ENCODE data around the gene HS6ST1. TPM values are rescaled to one million over a fixed set of nuclear protein-coding genes. Genes with fewer than 3 reads are reported as not detected.

HS6ST1 gene, protein sequence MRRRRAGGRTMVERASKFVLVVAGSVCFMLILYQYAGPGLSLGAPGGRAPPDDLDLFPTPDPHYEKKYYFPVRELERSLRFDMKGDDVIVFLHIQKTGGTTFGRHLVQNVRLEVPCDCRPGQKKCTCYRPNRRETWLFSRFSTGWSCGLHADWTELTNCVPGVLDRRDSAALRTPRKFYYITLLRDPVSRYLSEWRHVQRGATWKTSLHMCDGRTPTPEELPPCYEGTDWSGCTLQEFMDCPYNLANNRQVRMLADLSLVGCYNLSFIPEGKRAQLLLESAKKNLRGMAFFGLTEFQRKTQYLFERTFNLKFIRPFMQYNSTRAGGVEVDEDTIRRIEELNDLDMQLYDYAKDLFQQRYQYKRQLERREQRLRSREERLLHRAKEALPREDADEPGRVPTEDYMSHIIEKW
- polyA plus RNA-seq (2013, experiment 1 of 4) = 43.1 TPM
- 51.7 TPM for polyA plus RNA-seq (2013, experiment 2 of 4)
- 37.5 TPM for polyA plus RNA-seq (2013, experiment 3 of 4)
- 42.6 TPM for polyA plus RNA-seq (2013, experiment 4 of 4)

DNA sequence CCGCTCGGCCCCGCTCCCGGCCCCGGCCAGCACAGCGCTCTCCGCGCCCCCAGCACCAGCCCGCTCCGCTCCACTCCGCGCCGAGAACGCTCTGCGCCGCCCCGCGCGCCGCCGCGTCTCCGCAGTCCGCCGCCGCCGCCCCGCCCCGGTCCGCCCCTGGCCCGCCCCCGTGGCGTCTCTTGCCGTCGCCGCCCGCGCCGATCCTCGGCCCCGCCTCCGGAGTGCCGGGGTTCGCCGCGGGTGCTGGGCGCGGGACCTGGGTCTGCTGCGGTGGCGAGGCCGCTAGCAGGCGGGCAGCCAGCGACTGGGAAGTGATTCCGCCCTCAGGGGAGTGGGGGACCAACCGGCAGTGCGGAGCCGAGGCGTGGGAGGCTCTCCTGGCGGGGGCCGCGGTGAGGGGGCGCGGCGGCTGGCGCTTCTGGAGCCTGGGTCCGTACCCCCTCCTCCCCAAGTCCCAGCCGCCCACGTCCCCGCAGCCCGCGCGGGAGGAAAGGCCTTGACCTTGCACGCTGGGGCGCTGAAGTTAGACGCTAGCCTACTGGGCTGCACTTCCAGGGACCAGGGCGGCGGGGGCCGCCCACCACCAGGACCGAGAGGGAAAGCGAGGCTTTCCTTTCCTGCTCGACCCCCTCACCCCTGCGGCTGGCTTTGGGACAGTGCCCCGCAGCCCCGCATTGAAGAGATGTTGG is at the start of gene HS6ST1:
Gene HS6ST1 (minus strand): TSS at position 93 of the 689 bp plus-strand sequence. CDS start 305 bp downstream, outside the sequence.
- H3K4me3 ChIP-seq (ENCODE audit: insufficient read depth, low read depth, low read length) = peak within 1 kb of the TSS; percentile 72
- H3K4me1 ChIP-seq (ENCODE audit: control insufficient read depth, insufficient read depth, low read length) = peaks cover 24% of the 10 kb centered on the region
- H3K27ac ChIP-seq (ENCODE audit: insufficient read depth, low read depth, low read length, poor library complexity, severe bottlenecking) = no peak within 1 kb of the TSS
- WGBS, 2 experiments = 1% methylated on average over 84 of the region's 84 CpGs
- no peaks in the 10 kb centered on the region for H3K36me3 ChIP-seq (ENCODE audit: control insufficient read depth, insufficient read depth, low read length)
- H3K9me3 ChIP-seq (ENCODE audit: control insufficient read depth, low read length) = no peaks in the 10 kb centered on the region
- peaks cover 42% of the 10 kb centered on the region for H3K27me3 ChIP-seq (ENCODE audit: control insufficient read depth, insufficient read depth, low read length, poor library complexity, severe bottlenecking)

DNA sequence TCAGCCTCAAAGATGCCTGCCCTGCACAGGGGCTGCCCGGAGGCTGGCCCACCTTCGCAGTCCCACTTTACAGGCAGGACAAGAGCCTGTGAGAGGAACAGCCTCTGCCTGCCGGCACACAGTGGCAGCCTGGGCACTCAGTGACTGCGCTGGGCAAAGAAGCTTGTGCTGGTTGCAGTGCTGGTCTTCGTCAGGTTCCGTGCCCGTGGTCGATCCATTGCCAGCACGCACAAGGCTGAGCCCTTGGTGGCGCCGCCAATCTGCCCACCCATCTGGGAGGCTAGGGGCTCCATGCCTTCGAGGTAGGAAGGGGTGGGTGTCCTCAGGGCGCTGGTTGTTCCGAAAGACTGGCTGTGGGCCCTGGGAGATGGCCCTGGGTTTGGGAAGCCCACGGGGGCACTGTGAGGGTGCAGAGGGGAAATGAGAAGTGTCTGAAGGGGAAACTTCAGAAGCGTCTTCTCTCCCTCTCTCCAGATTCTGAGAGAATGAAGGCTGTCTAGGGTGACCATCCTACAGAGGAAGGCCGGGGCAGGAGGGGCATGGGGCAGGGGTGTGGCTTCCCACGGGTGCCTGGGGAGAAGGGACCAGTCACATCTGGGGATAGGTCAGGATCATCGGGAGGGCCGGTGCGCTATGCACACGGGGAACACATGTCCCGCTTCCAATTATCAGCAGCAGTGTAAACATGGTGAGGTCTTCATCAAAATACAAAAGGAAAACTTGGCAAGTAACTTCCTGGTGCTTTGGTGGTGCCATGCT is 49.1 kb upstream of the HS6ST1 start:
- no peaks in the 10 kb centered on the region for H3K9me3 ChIP-seq (ENCODE audit: control insufficient read depth, low read length)
- H3K4me1 ChIP-seq (ENCODE audit: control insufficient read depth, insufficient read depth, low read length) = peaks cover 51% of the 10 kb centered on the region
- H3K36me3 ChIP-seq (ENCODE audit: control insufficient read depth, insufficient read depth, low read length) = no peaks in the 10 kb centered on the region
- H3K27me3 ChIP-seq (ENCODE audit: control insufficient read depth, insufficient read depth, low read length, poor library complexity, severe bottlenecking) = peaks cover 15% of the 10 kb centered on the region
- WGBS, 2 experiments = 94 to 95% methylated on average over 23 of the region's 23 CpGs
- no peak overlapping the region for H3K4me3 ChIP-seq (ENCODE audit: insufficient read depth, low read depth, low read length)
- H3K27ac ChIP-seq (ENCODE audit: insufficient read depth, low read depth, low read length, poor library complexity, severe bottlenecking) = no peak overlapping the region

DNA sequence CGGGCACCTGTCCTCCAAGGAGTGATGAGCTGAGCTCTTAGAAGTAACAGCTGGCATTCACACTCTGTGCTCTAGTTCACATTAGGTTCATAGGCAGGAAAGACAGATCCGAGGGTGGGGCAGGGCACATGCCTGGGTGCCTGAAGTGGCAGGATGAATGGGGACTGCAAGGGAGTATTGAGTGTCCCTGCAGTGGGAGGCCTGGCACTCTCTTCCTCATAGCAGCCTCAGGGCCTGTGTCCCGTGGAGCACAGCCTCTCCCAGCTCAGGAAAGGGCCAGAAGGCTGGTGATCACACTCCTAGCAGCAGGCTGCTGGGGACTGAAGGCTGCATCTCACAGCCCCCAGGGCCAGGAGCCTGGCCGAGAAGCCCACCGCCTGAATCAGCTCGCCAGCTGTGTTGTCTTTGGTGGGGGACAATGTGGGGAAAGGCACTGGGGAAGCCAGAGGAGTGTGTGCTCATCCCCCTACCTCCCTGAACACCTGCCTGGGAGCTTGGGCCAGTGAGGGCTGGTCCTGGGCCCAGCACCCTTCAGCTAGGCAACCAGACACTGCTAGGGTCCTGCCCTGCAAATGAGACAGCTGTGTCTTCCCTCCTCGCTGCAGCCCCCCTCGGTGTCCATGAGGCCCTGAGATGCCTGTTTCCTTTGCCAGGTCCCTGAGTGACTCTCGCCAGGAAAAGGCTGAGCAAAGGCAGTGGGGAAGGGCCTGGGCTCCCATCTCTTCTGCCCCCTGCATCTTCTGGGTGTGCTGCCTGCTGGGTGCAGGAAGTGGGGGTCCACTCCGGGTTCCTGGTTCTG is 48.2 kb upstream of the HS6ST1 start:
- H3K27ac ChIP-seq (ENCODE audit: insufficient read depth, low read depth, low read length, poor library complexity, severe bottlenecking) = no peak overlapping the region
- H3K9me3 ChIP-seq (ENCODE audit: control insufficient read depth, low read length) = no peaks in the 10 kb centered on the region
- no peaks in the 10 kb centered on the region for H3K36me3 ChIP-seq (ENCODE audit: control insufficient read depth, insufficient read depth, low read length)
- 85% methylated on average over 10 of the region's 10 CpGs for WGBS, 2 experiments
- peaks cover 59% of the 10 kb centered on the region for H3K4me1 ChIP-seq (ENCODE audit: control insufficient read depth, insufficient read depth, low read length)
- H3K4me3 ChIP-seq (ENCODE audit: insufficient read depth, low read depth, low read length) = no peak overlapping the region
- peaks cover 11% of the 10 kb centered on the region for H3K27me3 ChIP-seq (ENCODE audit: control insufficient read depth, insufficient read depth, low read length, poor library complexity, severe bottlenecking)

DNA sequence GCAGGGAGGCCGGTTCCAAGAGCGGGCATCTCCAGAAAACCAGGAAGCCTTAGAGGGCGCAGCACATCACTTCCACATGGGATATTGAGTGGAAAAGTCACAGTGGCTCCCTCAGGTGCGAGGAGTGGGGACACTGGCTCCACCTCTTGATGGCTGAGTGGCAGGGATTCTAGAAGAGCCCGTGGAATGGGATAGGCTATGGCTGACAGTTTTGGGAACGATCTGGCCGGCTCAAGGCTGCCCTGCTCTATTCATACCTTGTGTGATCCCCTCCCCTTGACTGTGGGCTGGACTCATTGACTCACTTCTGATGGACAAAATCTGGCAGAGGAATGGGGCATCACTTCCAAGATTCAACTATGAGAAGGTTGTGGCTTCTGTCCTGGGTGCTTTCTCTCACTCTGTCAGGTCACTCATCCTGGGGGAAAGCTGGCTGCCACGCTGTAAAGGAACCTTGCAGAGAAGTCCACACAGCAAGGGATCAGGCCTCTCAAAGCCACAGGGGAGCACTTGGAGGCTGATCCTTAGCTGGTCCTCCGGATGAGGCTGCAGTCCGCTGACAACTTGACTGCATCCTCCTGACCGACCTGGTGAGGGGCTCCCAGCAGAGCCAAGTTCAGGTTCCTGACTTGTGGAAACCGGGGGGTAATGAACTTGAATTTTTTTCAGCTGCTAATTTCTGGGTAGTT is 46.7 kb upstream of the HS6ST1 start:
- 89 to 90% methylated on average over 12 of the region's 12 CpGs for WGBS, 2 experiments
- Histone ChIP-seq H3K27me3 (ENCODE audit: control insufficient read depth, insufficient read depth, low read length, poor library complexity, severe bottlenecking) (peaks cover 5% of the 10 kb centered on the region), H3K9me3 (ENCODE audit: control insufficient read depth, low read length) (no peaks in the 10 kb centered on the region), H3K36me3 (ENCODE audit: control insufficient read depth, insufficient read depth, low read length) (no peaks in the 10 kb centered on the region), H3K4me3 (ENCODE audit: insufficient read depth, low read depth, low read length) (no peak overlapping the region), H3K4me1 (ENCODE audit: control insufficient read depth, insufficient read depth, low read length) (peaks cover 61% of the 10 kb centered on the region), H3K27ac (ENCODE audit: insufficient read depth, low read depth, low read length, poor library complexity, severe bottlenecking) (no peak overlapping the region)

DNA sequence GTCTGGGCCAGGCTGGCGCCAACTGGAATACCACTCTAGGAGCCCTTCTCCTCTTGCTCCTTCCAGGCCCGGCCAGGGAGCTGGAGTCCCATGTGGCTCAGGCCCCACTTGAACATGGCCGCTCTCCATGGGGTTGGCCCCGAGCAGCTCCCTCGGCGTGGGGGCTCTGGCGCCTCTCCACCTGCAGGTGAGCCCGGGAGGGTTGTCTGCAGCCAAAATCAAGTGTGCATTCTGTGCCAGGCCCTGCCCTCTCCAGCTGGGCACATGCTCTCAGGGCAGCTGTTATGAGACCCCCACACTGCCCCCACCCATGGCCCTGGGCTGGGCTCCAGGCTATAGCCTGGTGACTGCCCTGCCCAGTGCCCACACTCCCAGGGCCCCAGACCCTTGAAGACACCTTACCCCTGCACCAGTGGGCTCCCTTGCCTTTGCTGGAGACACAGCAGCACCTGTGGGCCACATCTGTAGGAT is 45.8 kb upstream of the HS6ST1 start:
- no peaks in the 10 kb centered on the region for H3K9me3 ChIP-seq (ENCODE audit: control insufficient read depth, low read length)
- no peak overlapping the region for H3K4me3 ChIP-seq (ENCODE audit: insufficient read depth, low read depth, low read length)
- no peaks in the 10 kb centered on the region for H3K36me3 ChIP-seq (ENCODE audit: control insufficient read depth, insufficient read depth, low read length)
- 94 to 96% methylated on average over 8 of the region's 8 CpGs for WGBS, 2 experiments
- H3K27me3 ChIP-seq (ENCODE audit: control insufficient read depth, insufficient read depth, low read length, poor library complexity, severe bottlenecking) = peaks cover 5% of the 10 kb centered on the region
- no peak overlapping the region for H3K27ac ChIP-seq (ENCODE audit: insufficient read depth, low read depth, low read length, poor library complexity, severe bottlenecking)
- peaks cover 52% of the 10 kb centered on the region for H3K4me1 ChIP-seq (ENCODE audit: control insufficient read depth, insufficient read depth, low read length)

DNA sequence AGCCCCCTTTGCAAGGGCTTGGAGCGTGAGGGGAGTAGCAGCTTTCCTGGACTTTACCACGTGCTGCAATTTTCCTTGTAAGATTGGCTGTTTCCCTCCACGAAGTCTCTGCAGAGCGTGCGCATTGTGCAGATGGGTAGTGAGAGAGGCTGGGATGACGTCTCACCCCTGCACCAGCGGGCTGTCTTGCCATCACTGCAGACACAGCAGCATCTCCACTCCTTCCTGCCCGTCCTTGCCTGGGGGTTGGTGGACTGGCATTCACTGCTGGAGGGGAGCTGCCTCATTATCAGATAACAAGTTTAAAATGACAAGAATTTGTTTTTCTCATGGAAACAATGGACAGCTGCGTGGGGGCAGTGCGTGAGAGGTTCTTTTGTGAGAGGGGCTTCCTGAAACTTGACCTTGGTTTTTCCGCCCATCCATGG is 45.3 kb upstream of the HS6ST1 start:
- peaks cover 5% of the 10 kb centered on the region for H3K27me3 ChIP-seq (ENCODE audit: control insufficient read depth, insufficient read depth, low read length, poor library complexity, severe bottlenecking)
- H3K36me3 ChIP-seq (ENCODE audit: control insufficient read depth, insufficient read depth, low read length) = no peaks in the 10 kb centered on the region
- H3K4me3 ChIP-seq (ENCODE audit: insufficient read depth, low read depth, low read length) = no peak overlapping the region
- WGBS, 2 experiments = 74 to 77% methylated on average over 11 of the region's 11 CpGs
- no peaks in the 10 kb centered on the region for H3K9me3 ChIP-seq (ENCODE audit: control insufficient read depth, low read length)
- H3K27ac ChIP-seq (ENCODE audit: insufficient read depth, low read depth, low read length, poor library complexity, severe bottlenecking) = no peak overlapping the region
- peaks cover 48% of the 10 kb centered on the region for H3K4me1 ChIP-seq (ENCODE audit: control insufficient read depth, insufficient read depth, low read length)

DNA sequence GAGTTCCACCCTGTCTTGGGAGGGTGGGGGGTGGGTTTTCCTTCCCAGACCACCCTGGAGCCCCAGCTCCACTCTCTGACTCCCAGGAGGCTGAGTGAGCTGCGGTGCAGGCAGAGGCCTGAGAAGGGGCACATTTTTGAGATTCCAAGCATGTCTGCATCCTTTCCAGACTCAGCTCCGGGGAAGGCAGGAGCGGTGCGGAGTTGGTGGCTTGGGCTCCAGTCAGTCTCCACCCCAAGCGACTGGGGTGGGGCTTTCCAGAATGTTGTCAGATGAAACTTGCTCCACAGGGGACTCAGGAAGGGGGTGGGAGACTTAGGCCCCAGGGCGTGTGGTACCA is 44.2 kb upstream of the HS6ST1 start:
- peak overlapping the region; percentile 81 for H3K27ac ChIP-seq (ENCODE audit: insufficient read depth, low read depth, low read length, poor library complexity, severe bottlenecking)
- 2 to 3% methylated on average over 6 of the region's 6 CpGs for WGBS, 2 experiments

DNA sequence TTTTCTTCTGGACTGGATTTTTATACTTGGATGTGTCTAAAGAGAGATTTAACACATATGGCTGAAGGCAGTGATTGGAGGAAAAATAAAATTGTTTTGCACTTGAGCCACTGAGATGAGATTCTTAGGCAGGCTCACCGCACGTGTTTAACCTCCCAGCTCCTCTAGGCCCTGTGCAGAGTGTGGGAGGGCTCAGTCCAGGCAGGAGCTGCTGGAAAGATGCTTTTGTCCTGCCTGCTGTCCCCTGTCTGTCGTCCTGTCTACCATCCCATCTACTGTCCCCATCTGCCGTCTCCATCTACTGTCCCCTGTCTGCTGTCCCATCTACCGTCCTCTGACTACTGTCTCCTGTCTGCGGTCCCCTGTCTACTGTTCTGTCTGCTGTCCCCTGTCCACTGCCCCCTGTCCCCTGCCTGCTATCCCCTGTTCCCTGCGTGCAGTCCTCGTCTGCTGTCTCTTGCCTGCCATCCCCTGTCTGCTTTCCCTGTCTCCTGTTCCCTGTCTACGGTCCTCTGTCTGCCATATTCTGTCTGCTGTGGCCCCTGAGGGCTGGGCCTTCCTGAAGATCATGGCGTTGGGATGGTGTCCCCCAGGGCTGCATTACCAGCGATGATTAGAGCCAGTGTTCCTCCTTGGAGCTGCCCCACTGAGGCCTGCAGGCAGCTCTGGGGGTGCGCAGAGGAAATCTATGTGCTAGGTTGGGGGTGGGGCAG is 43.7 kb upstream of the HS6ST1 start:
- 53 to 60% methylated on average over 11 to 12 of the region's 12 CpGs for WGBS, 2 experiments
- no peaks in the 10 kb centered on the region for H3K36me3 ChIP-seq (ENCODE audit: control insufficient read depth, insufficient read depth, low read length)
- peak overlapping the region; percentile 3 for H3K4me3 ChIP-seq (ENCODE audit: insufficient read depth, low read depth, low read length)
- peaks cover 5% of the 10 kb centered on the region for H3K27me3 ChIP-seq (ENCODE audit: control insufficient read depth, insufficient read depth, low read length, poor library complexity, severe bottlenecking)
- H3K9me3 ChIP-seq (ENCODE audit: control insufficient read depth, low read length) = no peaks in the 10 kb centered on the region
- peak overlapping the region; percentile 81 for H3K27ac ChIP-seq (ENCODE audit: insufficient read depth, low read depth, low read length, poor library complexity, severe bottlenecking)
- peaks cover 39% of the 10 kb centered on the region for H3K4me1 ChIP-seq (ENCODE audit: control insufficient read depth, insufficient read depth, low read length)

More for the DNA sequence above, 44.2 kb upstream of the HS6ST1 start:
- Histone ChIP-seq H3K27me3 (ENCODE audit: control insufficient read depth, insufficient read depth, low read length, poor library complexity, severe bottlenecking) (peaks cover 5% of the 10 kb centered on the region), H3K4me1 (ENCODE audit: control insufficient read depth, insufficient read depth, low read length) (peaks cover 40% of the 10 kb centered on the region), H3K4me3 (ENCODE audit: insufficient read depth, low read depth, low read length) (no peak overlapping the region), H3K36me3 (ENCODE audit: control insufficient read depth, insufficient read depth, low read length) (no peaks in the 10 kb centered on the region), H3K9me3 (ENCODE audit: control insufficient read depth, low read length) (no peaks in the 10 kb centered on the region)

Data from ectodermal cell (in vitro differentiated cells).